Activated T-cell treated with anti-CD3 and anti-CD28 coated beads for 1 hour (primary cell): ENCODE data around the gene COG8.
A peak's percentile ranks its signal among the peaks of the same experiment; 100 is the strongest.
"Not testable (repeated sequence)": the region's sequence is repeated elsewhere in the genome, so short reads cannot be mapped to it uniquely, and the experiment has no call there.

Experiments used
- DNase-seq: peaks from one replicate; pipeline ENCODE4 v3.0.0-alpha.2; 2020; ENCODE audit warnings: low read depth

The COG8 gene, protein sequence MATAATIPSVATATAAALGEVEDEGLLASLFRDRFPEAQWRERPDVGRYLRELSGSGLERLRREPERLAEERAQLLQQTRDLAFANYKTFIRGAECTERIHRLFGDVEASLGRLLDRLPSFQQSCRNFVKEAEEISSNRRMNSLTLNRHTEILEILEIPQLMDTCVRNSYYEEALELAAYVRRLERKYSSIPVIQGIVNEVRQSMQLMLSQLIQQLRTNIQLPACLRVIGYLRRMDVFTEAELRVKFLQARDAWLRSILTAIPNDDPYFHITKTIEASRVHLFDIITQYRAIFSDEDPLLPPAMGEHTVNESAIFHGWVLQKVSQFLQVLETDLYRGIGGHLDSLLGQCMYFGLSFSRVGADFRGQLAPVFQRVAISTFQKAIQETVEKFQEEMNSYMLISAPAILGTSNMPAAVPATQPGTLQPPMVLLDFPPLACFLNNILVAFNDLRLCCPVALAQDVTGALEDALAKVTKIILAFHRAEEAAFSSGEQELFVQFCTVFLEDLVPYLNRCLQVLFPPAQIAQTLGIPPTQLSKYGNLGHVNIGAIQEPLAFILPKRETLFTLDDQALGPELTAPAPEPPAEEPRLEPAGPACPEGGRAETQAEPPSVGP

DNA sequence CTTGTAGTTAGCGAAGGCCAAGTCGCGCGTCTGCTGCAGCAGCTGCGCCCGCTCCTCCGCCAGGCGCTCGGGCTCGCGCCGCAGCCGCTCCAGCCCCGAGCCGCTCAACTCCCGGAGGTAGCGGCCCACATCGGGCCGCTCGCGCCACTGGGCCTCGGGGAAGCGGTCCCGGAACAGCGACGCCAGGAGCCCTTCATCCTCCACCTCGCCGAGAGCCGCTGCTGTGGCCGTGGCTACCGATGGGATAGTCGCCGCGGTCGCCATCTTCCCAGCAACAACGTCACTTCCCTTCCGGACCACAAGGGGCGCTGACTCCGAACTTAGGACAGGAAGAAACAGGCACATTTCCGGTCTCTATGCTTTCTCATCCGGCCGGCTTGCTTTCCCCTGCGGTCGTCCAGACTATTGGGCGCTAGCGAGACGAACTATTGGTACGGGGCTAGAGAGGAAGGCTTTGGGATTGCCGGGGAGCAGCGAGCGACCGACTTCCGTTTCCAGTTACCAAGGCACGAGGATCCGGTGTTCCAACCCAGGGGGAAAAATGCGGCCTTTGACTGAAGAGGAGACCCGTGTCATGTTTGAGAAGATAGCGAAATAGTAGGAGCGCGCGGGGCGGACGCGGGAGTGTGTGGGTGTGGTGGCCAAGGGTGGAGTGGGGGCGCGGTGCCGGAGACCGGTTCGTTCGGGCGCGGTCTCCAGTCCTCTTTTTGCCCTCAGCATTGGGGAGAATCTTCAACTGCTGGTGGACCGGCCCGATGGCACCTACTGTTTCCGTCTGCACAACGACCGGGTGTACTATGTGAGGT, at the start of gene COG8, which contains the start of gene NIP7:
TSS of gene COG8 (minus strand) at position 276 of the 806 bp plus-strand sequence. CDS start at position 264, 12 bp downstream.
TSS of gene NIP7 (plus strand) at position 484 of the 806 bp plus-strand sequence. CDS start at position 542, 58 bp downstream.
- DNase-seq: peak; percentile 83

DNA sequence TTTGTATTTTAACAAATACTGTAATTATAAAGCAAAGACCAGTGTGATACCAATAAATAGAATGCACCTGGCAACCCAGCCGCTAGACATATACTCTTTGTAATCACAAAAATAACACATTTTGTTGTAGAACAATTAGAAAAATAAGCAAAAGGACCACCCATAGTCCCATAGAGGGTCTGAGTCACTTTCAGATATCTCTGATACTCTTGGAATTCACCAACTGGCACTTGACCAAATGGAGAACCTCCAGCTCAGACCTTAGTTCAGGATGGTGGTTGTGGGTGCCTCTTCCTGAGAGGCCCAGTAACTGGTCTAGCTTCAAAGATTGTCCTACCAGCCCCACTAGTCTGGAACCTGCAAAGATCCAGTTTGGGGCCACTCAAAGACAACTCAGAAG, 47.2 kb upstream of the COG8 start:
- no peak for DNase-seq

DNA sequence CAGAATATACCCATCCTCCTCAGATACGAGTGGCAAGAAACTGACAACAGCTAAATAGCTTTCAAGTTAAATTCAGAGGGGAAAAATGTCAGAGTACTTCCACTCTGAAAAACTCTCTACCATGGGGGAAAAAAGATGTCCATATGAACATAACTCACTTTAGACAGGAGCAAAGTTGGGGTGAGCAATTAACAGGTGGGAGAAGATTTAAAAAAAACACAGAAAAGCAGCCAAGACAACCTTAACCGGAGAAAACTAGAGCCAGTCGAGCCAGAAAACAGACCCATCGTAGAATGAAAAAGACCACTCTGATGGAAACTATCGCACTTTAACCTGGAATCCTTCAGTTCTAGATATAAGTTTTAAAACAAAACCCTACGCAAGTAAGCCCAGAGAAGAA, 45.6 kb upstream of the COG8 start:
- DNase-seq: no peak

DNA sequence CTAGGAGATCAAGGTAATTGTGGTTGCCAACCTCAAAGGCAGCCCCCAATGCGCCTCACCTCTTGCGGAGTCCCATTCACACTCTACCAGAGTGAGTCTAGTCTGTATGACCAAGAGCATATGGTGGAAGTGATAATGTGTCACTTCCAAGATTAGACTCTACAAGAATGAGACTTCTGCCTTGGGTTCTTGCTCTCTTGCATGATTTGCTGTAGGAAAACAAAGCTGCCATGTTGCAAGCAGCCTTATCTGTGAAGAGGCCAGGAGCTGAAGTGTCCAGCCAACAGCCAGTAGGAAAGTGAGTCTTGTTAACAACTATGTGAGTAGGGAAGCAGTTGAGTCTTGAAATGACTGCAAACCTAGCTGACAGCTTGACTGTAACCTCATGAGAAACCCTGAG, 43.1 kb upstream of the COG8 start:
- no peak for DNase-seq

DNA sequence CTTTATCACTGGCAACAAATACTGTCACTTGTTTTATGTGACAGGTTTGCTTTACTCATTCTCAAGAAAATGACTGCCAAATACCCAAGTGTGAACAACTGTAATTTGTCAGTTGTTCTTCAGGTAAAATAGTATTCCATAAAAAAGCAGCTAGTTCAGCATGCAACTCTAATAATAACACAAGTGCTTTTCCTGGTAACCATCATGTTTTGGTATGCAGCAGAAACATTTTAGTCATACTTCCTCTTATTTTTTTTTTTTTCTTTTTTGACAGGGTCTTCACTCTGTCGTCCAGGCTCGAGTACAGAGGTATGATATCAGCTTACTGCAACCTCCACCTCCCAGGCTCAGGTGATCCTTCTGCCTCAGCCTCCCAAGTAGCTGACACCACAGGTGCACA, 41.9 kb upstream of the COG8 start:
- DNase-seq: no peak

DNA sequence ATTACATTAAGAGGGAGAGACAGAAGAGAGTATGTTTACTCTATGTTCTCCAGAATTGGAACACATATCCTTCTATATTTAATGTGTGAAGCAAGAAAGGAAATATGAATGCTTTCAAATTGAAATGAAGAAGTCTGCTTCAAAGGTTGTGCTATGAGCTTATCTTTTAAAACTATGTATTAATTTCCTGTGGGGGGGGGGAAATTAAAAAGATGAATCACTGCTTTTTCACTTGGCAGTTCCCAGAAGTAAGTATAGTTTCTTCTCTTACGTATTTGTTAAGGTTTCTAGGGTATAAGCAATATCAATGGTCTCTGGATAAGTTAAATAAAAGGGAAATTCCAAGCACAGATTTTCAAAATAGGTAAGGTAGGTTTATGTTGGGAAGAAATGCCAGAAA, 39.4 kb upstream of the COG8 start:
- DNase-seq: no peak

DNA sequence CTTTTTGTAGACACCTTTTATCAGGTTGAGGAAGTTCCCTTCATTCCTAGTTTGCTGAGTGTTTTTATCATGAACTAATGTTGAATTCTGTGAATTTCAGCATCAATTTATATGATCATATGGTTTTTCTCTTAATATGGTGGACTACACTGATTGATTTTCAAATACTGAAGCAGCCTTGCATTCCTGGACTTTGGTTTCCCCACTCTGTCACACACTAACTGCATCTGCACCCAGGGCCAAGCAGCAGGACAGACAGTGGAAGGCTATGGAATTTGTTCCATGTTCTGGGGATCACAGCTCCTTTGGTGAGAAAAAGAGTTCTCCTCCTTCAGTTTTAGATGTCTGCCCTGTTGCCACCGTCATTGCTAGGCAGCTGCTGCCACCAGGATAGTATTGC, 38.7 kb upstream of the COG8 start:
- DNase-seq: no peak

DNA sequence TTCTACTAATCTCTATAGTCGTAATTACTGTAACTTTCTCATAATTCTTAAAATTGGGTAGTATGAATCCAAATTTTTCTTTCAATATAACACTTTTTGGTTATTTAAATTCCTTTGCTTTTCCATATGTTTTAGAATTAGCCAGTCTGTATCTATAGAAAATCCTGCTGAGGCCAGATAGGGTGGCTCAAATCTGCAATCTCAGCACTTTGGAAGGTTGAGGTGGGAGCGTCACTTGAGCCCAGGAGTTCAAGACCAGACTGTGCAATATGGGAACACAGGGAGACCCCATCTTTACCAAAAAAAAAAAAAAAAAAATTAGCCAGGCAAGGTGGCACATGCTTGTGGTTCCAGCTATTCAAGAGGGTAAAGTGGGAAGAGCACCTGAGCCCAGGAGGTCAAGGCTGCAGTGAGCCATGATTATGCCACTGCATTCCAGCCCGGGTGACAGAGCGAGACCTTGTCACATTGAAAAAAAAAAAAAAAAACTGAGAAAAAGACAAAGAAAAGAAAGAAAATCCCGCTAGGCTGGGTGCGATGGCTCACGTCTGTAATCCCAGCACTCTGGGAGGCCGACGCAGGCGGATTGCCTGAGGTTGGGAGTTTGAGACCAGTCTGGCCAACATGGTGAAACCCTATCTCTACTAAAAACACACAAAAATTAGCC, 37.2 kb upstream of the COG8 start:
- no peak for DNase-seq

DNA sequence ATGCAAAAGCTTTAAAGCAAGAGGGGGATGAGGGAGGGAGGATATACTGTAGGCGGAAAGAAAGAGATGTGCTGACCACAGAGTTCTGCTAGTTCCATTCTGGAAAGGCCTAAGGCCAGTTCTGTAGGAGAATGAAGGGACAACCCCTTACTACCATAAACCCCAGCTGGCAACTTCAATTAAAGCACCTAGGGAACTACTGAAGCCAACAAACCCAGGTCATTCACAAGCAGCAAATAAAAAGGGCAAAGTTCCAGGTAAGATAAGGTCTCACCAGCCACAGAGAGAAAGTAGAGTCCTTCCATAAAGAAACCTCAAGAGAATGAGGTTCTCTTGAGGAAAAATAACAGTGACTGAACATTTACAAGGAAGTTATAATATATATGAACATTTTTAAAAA, 33.7 kb upstream of the COG8 start:
- DNase-seq: no peak

DNA sequence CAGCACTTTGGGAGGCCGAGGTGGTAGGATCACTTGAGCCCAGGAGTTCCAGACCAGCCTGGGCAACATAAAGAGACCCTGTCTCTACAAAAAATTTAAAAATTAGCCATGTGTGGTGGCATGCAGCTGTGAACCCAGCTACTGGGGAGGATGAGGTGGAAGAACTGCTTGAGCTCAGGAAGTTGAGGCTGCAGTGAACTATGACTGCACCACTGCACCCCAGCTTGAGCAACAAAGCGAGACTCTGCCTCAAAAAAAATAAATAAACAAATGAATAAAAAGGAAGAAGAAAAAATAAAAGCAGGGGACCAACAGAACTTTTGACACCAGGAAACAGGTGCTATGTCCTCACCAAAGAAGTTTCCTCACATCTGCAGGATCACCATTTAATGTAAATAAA, 32.2 kb upstream of the COG8 start:
- no peak for DNase-seq

DNA sequence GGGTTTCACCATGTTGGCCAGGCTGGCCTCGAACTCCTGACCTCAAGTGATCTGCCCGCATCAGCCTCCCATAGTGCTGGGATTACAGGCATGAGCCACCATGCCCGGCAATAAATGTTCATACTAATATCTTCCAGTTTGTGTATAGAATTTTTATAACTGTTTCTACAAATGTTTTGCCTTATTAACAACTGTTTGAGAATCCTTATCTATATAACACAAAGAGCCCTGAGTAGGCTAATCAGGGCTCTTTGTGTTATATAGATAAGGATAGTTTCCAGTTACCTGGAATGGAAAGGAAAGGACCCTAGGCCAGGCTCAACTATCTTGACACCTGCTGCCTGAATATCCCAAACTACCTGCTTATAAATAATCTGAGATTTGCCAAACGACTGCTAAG, 29.5 kb upstream of the COG8 start:
- no peak for DNase-seq

DNA sequence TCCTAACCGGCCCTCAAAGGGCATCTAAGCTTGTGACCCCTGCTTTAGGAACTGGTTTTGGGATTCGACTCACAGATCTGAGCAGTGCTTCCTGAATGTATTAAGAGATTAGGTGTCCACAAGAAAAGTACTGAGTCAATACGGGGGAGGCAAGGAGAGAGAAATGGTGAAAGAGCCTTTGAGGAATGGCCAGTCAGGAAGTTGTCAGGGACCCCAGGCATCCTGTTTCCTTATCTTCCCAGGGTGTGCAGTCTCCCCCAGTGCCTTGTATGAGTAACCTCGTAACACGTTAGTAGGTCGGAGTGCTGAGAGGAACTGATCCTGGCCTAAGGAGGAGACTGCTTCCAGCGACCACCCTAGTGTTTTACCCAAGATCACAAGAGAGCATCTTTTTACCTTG, 28.6 kb upstream of the COG8 start:
- no peak for DNase-seq

DNA sequence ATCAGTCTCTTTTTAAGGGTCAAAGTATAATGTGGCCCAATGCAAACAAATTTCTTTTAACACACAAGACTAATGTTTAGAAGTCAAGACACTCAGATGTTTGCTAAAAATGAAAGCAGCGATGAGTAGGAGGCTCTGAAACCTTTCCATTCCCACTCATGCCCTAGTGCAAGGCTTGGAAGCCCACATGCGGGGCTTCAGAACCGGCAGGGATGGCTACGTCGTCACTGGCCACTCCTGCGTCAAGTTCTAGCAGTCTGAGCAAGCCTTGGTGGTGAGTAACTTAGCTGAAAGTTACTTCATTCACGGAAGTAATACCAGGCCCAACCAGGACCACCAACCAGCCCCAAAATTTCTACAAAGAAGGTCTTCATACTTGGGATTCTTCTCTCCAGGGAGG, 27.1 kb upstream of the COG8 start:
- DNase-seq: no peak

DNA sequence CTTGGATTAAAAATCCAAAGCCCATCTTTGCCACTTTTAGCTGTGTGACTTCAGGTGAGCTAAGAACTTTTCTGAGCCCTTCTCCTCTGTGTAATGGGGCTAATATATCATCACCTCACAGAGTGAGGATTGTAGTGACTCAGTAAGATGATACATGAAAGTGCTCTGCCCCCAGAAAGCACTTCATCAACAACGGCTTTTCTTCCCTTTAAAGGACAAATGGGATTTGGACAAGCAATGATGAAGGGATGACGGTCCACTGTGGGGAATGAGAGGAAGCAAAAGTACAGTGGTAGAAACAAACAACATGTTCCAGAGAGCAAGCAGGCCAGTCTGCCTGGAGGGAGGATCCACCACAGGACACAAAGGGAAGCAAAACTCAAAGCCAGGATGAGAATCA, 26.5 kb upstream of the COG8 start:
- no peak for DNase-seq

DNA sequence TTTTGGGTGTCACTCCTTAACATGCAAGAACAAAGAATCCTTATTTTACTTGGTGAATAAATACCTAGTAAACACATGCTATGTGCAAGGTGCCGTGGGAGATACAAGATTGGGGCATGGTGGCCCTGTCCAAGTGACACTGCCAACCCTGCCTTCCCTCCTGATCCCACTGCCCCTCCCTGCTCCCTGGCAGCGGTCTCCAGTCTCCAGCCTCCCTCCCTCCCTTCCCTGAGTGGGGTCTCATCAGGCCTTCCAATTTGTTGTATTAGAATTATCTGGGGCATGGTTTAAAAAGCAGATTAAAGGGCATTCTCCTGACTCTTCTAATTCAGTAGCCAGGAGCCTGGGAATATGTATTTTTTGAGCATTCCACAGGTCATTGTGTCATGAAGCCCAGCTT, 24.7 kb upstream of the COG8 start:
- DNase-seq: no peak

DNA sequence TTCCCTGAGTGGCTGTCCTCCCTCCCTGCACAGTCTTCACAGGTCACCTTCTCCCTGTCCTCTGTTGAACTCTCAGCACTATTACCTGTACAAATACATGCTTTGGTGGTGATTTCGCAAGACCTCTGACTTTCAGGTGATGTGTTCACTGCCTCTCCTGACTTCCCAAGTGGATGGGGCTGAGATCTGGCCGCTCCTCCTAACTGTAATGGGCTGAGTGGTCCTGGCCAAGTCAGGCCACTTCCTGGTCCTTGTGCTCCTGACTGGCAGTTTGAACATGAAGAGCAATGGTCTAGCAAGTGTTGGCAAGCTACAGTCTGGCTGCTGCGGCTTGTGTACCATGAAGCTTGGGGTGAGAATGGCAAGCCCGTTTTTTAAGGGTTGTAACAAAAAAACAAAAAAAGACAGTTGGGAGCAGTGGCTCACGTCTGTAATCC, 23.9 kb upstream of the COG8 start:
- DNase-seq: no peak

DNA sequence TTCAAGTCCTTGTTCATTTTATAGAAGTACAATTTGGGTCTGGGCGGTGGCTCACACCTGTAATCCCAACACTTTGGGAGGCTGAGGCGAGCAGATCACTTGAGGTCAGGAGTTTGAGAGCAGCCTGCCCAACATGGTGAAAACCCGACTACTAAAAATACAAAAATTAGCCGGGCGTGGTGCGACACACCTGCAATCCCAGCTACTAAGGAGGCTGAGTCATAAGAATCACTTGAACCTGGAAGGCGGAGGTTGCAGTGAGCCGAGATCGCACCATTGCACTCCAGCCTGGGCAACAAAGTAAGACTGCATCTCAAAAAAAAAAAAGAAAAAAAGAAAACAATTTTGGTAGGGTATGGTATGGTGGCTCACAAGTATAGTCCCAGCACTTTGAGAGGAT, 20.7 kb upstream of the COG8 start:
- not testable (repeated sequence) for DNase-seq

DNA sequence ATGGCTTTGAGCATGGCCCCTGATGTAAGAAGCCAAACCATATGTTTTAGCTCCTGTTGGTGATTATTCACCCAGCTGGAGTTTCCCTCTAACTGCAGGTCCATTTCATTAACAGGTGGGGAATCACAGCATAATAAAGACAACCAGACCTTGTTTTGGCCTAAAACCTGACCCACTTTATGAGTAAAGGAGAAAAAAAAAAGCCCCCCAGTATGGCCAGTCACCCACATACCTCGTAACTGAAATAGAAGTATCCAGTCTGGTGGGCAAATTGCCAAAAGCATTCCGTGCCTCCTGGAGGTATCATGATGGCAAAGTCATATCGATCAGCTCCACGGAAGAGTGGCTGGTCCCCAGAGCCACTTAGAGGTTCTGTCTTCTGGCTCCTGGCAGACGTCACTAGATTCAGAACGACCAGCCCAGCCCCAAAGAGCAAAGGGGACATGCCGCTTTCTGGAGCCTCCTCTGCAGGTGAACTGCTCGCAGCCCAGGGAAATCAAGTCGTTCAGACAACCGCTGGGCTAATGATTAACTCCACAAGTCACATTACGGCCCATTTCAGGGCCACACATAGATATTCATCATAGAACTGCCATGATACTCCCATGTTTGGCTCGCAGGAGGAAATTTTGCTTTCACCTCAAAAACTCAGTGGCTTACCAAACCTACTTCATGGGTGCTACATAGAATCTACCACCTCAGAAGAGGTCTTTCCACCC, 12.1 kb upstream of the COG8 start, which contains the start of gene TMED6:
TSS of gene TMED6 (minus strand) at position 478 of the 719 bp plus-strand sequence. CDS start at position 445, 33 bp downstream.
- no peak for DNase-seq

DNA sequence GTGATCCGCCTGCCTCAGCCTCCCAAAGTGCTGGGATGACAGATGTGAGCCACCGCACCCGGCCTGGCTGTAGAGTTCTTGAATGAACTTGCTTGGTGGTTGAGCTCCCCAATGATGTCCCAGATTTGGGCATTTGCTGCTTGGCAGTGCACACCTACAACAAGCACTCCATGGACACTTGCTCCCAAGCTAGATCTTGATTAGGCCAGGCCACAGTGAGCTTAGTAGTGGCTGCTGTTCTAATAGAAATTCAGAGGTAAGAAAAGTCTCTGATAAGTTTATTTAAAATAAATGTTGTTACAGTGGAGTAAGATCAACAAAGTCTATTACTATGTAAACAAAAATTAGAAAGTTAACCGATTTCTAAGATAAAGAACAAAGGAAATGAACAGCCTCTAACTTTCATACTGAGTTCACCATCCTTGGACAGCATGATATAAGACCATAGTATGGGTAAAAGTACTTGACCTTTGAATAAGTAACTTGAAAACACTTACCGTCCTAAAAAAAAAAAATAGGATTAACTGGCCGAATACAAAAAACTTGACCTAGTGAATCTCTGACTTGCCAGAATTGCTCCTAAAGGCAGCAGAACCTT, 11.3 kb upstream of the COG8 start:
- DNase-seq: no peak

DNA sequence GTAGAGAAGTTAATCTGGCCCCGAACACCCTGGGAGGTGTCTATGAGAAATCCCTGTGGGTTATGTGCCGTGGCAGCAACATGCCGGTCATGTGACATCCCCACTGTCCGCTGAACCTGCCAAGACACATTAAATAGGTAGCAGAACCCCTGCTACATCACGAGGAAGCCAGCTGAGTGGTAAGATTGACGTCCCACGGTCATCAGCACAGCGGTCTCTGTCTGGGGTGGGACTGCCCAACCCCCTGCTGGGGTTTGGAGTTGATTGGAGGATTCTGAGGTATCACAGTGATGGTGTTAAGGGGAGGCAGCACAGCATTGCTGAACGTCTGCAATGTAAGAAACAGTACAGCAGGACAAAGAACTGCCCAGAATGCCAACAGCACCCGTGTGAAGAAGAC, 10.2 kb upstream of the COG8 start:
- DNase-seq: no peak

DNA sequence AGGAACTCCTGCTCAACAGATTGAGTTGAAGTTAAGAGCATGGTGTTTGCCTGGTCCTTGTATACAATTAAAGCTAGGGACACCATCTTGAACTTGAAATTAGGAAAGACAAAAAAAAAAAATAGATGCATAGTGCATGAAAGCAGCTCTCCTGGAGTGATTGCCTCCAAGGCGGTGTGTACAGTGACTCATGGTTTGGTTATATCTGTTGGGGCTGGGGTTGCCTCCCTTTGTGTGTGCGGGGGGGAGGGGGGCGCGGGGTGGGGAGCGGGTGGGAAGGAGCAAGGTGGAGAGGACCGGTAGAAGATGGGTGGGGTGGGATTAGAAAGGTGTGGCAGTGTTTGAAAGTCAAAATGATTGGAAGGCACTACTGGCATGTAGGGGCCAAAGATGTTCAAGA, 8.9 kb upstream of the COG8 start:
- no peak for DNase-seq
